Left lung (tissue), 10 donors: Measurements from ENCODE around the gene REM2. TPM values are rescaled to one million over a fixed set of nuclear protein-coding genes. Genes with fewer than 3 reads are reported as not detected.
A peak's percentile ranks its signal among the peaks of the same experiment; 100 is the strongest.

Experiments
- ATAC-seq: fragments of 200-7000 bp; cut with Tn5 transposase; one replicate; pipeline ENCODE4 v1.9.1; 2020; ENCODE audit warnings: moderate library complexity
- DNase-seq, 4 donors: peaks; one replicate each; pipeline ENCODE4 v3.0.0-alpha.2; 2013 to 2020
- H3K27ac ChIP-seq, 2 donors: fragments of 200-600 bp; sonication (generic) in 1 of 2; one replicate each; pipeline versions ENCODE4 v1.5.0 to v1.8.0; 2020 to 2021
- H3K27me3 ChIP-seq, 2 donors: fragments of 200-600 bp; sonication (generic) in 1 of 2; one replicate each; pipeline versions ENCODE4 v1.5.0 to v1.8.0; 2020 to 2021
- H3K36me3 ChIP-seq, 2 donors: fragments of 200-600 bp; sonication (generic) in 1 of 2; one replicate each; pipeline versions ENCODE4 v1.5.0 to v1.8.0; 2020 to 2021
- H3K4me1 ChIP-seq, 2 donors: fragments of 200-600 bp; one replicate each; pipeline ENCODE4 v1.8.0; 2021
- H3K4me3 ChIP-seq, 2 donors: fragments of 200-600 bp; sonication (generic) in 1 of 2; one replicate each; pipeline versions ENCODE4 v1.5.0 to v1.8.0; 2020 to 2021; ENCODE audit warnings: mild to moderate bottlenecking in 1 of 2
- H3K9me3 ChIP-seq, 2 donors: fragments of 200-600 bp; sonication (generic) in 1 of 2; one replicate each; pipeline versions ENCODE4 v1.5.0 to v1.8.0; 2020 to 2021
- CTCF ChIP-seq, 2 donors: fragments of 200-600 bp; sonication (generic) in 1 of 2; IDR thresholded peaks; one replicate each; pipeline versions ENCODE4 v1.5.0 to v1.8.0; 2021; ENCODE audit warnings: antibody characterized with exemption in 2 of 2
- intact Hi-C, 2 donors: fragments of 100-400 bp; cut with DNase I; formaldehyde crosslinking; loops; one replicate each; pipeline versions ENCODE4 v1.11.2 to v1.14.2; 2022
- polyA plus RNA-seq, 6 donors: library from polyadenylated mRNA; unstranded; fragments of 120-200 nt; gene quantifications; one replicate each; pipeline ENCODE4 v1.2.1, GENCODE V29; 2013; ENCODE audit not compliant: insufficient read length in 6 of 6
- total RNA-seq, 2 donors: library from RNA; stranded (reverse); fragmentation: NEBNext Ultra II Directional; extraction: Animal tissue kit (Norgen Biotek cat#: 25700); gene quantifications; one replicate each; pipeline ENCODE4 v1.2.1, GENCODE V29; 2021
- donor health status: DM: no; HTN: yes; CAD: no.
- donor health status: DM: no; HTN: no; CAD: no.

The REM2 gene
- total and polyA plus RNA-seq, 8 donors: 0.29 to 1.3 (median 0.83) TPM

DNA sequence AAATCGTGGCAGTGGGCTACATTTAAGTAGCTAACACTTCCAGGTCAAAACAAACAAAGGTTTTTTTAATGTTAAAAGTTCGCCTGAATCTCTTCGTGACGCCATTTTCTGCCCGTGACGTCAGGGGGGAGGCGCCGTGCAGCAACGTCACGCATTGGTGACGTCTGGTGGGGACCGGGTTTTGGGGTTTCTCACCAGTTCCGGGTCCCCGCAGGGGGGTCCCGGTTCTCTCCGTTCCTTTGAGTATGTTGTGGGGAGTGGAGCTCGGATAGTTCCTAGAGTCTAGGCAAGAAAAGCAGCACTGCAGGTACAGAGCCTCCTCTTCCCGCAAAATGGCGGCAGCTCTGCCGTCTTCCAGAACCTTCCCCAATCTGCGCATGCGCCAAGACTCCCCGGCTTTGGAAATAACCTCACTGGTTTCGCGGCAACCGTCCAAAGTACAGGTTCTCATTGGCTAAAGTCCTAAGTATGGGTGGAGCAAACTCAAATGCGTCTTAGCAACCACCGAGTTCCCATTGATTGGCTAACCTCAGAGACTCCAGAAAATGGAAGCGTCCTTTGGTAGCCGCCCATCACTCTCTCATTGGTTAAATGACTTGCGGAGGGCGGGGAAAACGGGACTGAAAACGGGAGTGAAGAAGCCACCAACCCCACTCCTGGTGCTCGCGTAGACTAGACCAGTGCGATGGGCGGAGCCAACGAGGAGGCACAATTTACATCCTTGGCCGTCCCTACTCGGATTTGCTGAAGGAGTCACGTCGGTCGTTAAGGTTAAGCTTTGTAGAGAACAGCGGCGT lies 36.0 kb downstream of the REM2 start, which contains the start of gene RBM23:
TSS of gene RBM23 (minus strand) at position 346 of the 797 bp plus-strand sequence.
- Histone ChIP-seq H3K9me3 (no peaks in the 10 kb centered on the region), H3K27me3 (no peaks in the 10 kb centered on the region), H3K27ac (peak within 1 kb of the TSS; percentile 98 to 100), H3K4me1 (peaks cover 15 to 52% of the 10 kb centered on the region in 2 donors), H3K4me3 (peak within 1 kb of the TSS; percentile 50 to 70), H3K36me3 (peaks cover 0 to 39% of the 10 kb centered on the region in 2 donors)
- DNase-seq (peak; percentile 97 to 100 (median 100)), ATAC-seq (peak; percentile 95)
- intact Hi-C loops: no loop called here
- TF ChIP-seq CTCF (IDR thresholded peaks at IDR 0.05): no peak

DNA sequence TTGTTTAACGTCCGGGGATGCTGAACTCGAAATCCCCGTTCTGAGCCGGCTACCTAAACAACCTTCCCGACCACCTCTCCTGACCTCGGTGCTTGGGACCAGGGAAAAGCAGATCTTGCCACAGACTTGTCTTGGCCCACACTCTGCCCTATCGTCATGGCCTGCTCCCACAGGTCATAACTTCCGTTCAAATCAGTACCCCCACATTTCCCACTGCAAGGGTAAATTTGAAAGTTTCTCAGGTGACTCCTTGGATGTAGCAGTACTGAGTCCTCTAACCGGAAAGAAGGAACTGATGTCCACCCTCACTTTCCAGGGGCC lies 36.5 kb downstream of the REM2 start:
- peaks cover 15 to 46% of the 10 kb centered on the region in 2 donors for H3K4me1 ChIP-seq
- TF ChIP-seq CTCF (IDR thresholded peaks at IDR 0.05): no peak
- H3K36me3 ChIP-seq: peaks cover 0 to 44% of the 10 kb centered on the region in 2 donors
- peak overlapping the region; percentile 76 to 100 for H3K27ac ChIP-seq
- intact Hi-C loops: no loop called here
- H3K9me3 ChIP-seq: no peaks in the 10 kb centered on the region
- no peaks in the 10 kb centered on the region for H3K27me3 ChIP-seq
- peak overlapping the region in 1 of 2 donors; percentile 70 for H3K4me3 ChIP-seq
- ATAC-seq (no peak), DNase-seq (no peak)

GRCh38 chr14:22920697-22921096 lies 37.7 kb downstream of the REM2 start:
- Histone ChIP-seq H3K36me3 (peaks cover 0 to 55% of the 10 kb centered on the region in 2 donors), H3K4me1 (peaks cover 13 to 35% of the 10 kb centered on the region in 2 donors), H3K27ac (no peak overlapping the region), H3K9me3 (no peaks in the 10 kb centered on the region), H3K27me3 (no peaks in the 10 kb centered on the region), H3K4me3 (no peak overlapping the region)
- ATAC-seq (no peak), DNase-seq (no peak)
- TF ChIP-seq CTCF (IDR thresholded peaks at IDR 0.05): no peak
- intact Hi-C loops: no loop called here

GRCh38 chr14:22922294-22922693 lies 39.3 kb downstream of the REM2 start:
- ATAC-seq: no peak
- Histone ChIP-seq H3K4me1 (peaks cover 7 to 31% of the 10 kb centered on the region in 2 donors), H3K9me3 (no peaks in the 10 kb centered on the region), H3K36me3 (peaks cover 0 to 65% of the 10 kb centered on the region in 2 donors), H3K27me3 (no peaks in the 10 kb centered on the region), H3K4me3 (no peak overlapping the region), H3K27ac (no peak overlapping the region)
- no peak for DNase-seq
- intact Hi-C loops: no loop called here
- TF ChIP-seq CTCF (IDR thresholded peaks at IDR 0.05): no peak

- Histone ChIP-seq H3K36me3 (peaks cover 0 to 65% of the 10 kb centered on the region in 2 donors), H3K4me3 (no peak overlapping the region), H3K4me1 (peaks cover 6 to 36% of the 10 kb centered on the region in 2 donors), H3K27me3 (no peaks in the 10 kb centered on the region), H3K27ac (no peak overlapping the region), H3K9me3 (no peaks in the 10 kb centered on the region)
- no peak for DNase-seq
- intact Hi-C loops: no loop called here
- ATAC-seq: no peak
- no peak for TF ChIP-seq CTCF (IDR thresholded peaks at IDR 0.05)
Measured at GRCh38 chr14:22923746-22924145, 40.7 kb downstream of the REM2 start.
